T-helper 1 cell (primary cell): ENCODE measurements around the gene PLPP4.

ENCODE experiments used
- DNase-seq, 5 donors: peaks; one replicate each; pipeline ENCODE4 v3.0.0-alpha.2; 2012 to 2020

PLPP4 gene

DNA sequence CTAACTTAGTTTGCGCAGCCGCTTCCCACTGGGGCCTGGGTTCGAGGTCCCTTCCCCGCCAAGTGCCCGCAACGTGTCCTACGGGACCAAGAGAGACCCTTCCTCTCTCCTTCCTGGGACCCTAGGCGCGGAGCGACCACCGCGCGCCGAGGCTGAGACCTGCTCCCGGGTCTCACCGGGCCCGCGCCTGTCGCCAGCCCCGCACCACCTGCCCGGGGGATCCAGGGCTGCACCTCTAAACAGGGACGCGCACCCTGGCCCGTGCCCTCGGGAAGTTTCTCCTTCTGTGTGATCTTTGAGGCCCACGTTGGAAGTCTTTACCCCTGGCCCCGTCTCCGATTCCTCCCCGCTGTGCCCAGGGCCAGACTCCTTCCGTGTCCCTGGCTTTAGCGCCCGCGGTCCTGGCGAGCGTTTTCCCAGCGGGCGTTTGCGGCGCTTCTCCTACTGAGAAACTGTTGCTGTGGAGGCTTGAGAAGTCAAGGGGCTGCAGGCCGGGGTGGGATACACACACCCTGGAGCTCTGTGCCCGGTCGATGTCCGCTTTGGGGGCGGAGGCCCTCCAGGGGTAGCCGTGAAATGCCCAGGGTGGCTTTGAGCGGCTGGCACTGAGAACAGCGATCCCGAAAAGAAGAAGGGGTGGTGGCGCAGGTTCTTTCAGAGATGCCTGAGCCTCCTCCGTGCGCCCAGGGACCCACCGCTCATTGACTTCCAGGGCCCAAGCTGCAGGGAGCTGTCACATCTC is 575 bp downstream of the PLPP4 start:
- DNase-seq = no peak

GRCh38 chr10:120458432-120458831 is 1.4 kb downstream of the PLPP4 start:
- DNase-seq = no peak

- no peak for DNase-seq
Observed at GRCh38 chr10:120459185-120459584, 2.2 kb downstream of the PLPP4 start.

GRCh38 chr10:120460186-120460585 is 3.2 kb downstream of the PLPP4 start:
- no peak for DNase-seq

- DNase-seq = no peak
Observed at GRCh38 chr10:120460776-120461175, 3.7 kb downstream of the PLPP4 start.

GRCh38 chr10:120462018-120462682 is 5.1 kb downstream of the PLPP4 start:
- no peak for DNase-seq

- no peak for DNase-seq
Observed at GRCh38 chr10:120465138-120465537, 8.1 kb downstream of the PLPP4 start.

GRCh38 chr10:120466006-120466405 is 9.0 kb downstream of the PLPP4 start:
- DNase-seq = no peak

DNA sequence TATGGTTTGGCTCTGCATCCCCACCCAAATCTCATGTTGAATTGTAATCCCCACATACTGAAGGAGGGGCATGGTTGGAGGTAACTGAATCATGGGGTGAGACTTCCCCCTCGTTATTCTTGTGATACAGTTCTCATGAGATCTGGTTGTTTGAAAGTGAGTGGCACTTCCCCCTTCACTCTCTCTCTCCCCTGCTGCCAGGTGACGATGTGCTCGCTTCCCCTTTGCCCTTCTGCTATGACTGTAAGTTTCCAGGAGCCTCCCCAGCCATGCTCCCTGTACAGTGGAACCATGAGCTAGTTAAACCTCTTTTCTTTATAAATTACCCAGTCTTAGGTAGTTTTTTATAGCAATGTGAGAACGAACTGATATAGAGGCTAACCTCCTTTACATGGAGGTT is 16.6 kb downstream of the PLPP4 start:
- no peak for DNase-seq

DNA sequence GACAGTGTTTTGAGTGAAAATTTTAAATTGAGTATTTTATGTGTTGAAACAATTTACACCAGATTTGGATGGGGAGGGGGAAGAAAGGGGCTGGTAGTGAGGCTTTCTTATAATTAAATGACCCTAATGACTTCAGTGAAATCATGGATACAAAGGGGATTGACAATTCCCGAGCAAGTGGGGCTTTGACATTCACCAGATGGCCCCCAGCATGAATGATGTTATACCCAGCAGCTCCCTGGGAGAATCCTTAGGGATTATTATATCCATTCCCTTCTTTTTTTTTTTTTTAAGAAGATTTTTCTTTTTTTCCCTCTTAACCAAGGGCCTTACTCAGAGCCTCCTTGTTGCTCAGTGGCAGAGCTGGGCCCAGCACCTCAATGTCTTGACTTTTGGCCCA is 17.9 kb downstream of the PLPP4 start:
- DNase-seq = no peak

- DNase-seq = no peak
Observed at GRCh38 chr10:120475844-120476791, 19.1 kb downstream of the PLPP4 start.

DNA sequence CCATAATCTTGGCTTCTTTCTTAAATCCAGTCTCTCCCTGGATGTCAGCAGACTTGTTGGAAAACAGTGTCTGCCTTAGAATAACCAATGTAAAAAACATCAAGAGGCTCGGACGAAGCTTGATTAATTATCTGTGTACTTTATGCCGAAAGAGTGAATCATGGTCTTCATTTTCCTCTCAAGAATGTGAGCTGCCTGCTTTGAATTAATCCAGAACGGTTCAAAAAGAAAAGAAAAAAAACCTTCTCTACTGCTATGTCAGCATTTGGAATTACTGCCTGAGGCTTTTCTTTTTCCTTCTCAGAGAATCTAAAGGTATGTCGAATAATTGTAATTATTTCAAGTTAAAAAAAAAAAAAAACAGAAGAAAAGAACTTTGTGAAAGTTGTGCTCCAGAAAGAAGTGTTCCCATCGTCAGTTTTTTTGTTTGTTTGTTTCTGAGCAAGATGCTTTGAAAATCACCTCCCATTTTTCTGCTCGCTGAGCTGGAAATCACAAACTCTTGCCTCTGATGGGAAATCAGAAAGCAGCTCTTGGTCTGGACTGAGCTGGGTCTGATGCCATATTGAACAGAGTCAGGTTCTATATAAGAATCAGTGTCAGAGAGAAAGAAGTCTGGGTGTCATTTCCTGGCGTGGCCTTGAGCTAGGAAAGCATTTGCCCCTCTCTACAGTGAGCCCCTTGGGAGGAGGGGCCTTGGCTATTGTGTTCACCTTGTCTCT is 20.2 kb downstream of the PLPP4 start:
- no peak for DNase-seq

DNA sequence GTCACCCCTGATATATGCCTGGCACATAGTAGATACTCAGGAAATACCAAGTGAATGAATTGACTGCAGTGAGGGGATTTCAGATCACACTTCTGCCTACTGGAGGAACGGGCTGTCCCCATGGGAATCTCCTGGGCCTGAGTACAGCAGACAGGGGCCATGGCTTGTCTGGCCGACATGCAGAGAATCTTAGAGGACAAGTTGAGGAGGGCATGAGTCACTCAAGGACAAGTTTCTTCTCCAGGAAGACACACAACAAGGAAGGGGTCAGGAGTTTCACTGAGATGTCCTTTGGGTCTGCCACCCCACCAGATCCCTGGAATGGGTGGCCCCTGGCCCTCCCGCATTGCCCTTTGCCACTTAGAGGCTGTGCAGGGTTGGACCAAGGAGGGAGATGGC is 20.7 kb downstream of the PLPP4 start:
- DNase-seq = no peak

GRCh38 chr10:120478386-120478785 is 21.4 kb downstream of the PLPP4 start:
- no peak for DNase-seq

DNA sequence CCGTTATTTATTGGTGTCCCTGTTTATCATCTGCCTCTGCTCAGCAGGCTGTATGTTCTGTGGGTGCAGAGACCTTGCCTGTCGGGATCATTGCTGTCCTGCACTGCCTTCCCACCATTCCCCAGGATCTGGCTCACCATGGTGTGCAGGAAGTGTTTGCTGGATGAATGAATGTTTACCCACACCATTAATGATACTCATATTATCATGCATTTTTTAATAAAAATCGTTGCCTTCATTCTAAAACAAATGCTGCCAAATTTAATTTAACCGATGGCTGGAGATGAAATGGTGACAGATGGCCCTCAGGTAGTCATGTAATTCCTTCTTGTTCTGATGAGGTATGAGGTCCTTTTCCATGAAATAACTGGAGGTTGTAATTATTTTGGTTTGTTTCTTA is 22.5 kb downstream of the PLPP4 start:
- DNase-seq = no peak

- no peak for DNase-seq
Observed at GRCh38 chr10:120480065-120480600, 23.1 kb downstream of the PLPP4 start.

DNA sequence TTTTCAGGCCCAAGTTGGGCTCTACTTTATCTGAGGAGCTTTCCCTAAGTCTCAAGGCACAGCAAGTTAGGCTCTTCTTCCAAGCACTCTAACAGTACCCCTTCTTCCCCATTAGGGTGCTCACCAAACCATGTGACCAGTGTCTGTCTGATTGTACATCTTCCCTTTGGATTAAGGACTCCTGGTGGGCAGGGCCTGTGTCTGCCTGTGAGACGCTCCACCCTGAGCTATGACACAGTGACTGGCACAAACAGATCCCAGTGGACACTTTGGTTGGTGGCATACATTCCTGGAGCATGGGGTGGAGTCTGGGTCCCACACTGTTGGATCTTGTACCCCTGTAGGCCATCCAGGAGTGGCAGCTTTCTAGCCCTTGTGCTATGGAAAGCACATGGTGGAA is 23.8 kb downstream of the PLPP4 start:
- no peak for DNase-seq

- DNase-seq = no peak
Observed at GRCh38 chr10:120483006-120483405, 26.0 kb downstream of the PLPP4 start.

GRCh38 chr10:120483651-120484301 is 26.7 kb downstream of the PLPP4 start:
- no peak for DNase-seq

DNA sequence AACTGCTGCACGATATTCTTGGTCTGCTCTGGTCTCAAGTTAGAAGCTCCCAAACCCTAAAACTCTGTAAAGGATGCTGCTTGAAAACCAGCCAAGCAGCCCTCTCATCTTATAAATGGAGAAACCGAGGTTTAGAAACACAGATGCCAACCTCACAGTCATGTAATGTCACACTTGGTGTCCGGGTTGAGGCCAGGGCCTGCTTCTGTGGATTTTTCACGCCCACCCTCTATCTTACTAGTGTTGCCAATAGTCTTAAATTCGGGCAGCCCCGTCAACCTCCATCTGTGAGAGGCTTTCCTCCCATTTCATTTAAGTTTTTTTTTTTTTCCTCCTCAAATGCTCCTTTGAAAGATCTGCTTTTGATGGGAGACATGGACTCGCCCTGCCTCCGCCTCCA is 28.9 kb downstream of the PLPP4 start:
- DNase-seq = no peak

DNA sequence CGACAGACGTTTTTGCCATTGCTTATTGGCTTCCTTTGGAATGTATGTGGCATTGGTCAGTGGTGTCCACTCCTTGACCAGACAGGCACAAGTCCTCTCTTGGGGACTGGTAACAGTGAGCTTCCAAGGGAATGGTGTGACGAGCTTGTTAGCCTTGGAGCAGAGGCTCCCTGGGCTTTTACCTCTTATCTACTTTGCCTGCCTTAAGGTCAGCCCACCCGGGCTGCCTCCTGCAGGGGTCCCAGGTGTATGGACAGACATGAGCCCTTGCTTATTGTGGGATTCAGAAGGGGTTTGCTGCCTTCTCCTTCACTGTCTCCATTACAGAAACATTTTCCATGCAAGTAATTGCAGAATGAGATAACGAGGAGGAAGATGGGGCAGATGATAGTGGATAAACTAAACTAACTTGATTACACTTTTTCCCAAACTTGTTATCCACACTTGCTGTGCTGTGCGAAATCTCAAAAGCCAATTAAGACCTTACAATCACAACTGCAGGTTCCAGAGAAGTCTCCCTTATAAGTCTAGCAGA is 29.7 kb downstream of the PLPP4 start:
- no peak for DNase-seq

DNA sequence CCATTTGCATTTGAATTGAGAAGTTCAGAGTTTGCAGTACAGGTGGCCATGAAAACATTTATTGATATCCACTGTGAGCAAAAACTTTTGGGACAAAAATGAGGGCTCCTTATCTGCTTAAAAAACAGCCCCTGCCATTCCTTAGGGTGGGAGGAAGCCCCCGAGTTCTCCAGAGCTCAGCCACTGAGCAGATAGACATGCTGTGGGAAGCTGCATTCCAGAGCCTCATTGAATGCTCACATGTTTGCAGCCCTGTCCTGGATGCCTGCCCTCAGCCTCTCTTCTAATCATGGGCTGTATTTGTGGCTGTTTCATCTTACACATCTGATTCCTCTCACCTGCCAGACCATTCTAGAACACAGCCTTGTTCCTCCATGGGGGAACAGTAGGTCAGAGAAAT is 33.3 kb downstream of the PLPP4 start:
- no peak for DNase-seq
